Measurements from ENCODE around the gene GABRR1.

The GABRR1 gene

DNA sequence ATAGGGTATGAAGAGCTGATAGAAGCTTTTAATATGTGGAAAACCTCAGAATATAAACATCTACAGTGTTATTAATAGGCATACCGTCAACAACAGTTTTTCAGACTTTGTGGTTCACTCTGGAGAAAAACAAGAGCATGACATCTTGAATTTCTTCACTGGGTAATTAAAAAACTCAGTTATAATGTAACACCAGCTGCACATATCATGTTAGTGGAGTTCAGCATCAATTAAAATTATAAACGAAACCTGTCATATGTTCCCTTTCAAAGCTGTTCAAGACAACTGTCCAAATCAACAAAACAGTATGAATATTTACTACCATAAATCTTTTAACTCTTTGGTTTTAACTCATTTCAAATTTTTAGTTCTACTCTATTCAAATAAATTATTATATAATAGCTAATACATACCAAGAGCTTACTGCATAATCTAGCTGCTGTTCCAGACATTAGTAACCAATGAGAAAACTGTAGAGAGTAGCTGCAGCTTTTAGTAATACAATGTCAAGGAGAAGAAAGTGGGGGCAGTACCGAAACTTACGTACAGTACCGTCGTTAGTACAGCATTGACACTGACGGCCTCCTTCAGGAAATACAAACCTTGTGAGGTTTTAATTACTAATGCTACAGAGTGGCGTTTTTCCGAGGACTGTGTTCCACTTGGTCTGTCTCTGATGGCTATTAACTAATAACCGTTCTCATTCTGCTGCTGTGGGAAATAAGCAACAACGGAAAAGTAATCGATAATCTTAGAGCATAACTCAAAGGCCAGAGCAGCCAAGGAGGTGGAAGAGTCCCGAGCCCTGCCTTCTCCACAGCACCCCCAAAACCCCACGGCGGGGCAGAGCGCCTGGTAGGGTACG lies 71.8 kb downstream of the GABRR1 start:
- Histone ChIP-seq H3K18ac (ENCODE audit: low read length) (peak overlapping the region; percentile 97), H3K79me1 (ENCODE audit: low read depth, low read length) (peaks cover 1% of the 10 kb centered on the region), H3K14ac (ENCODE audit: low read length) (no peak overlapping the region), H3K36me3 (replicated peaks in 1 of 2; ENCODE audit: control insufficient read depth in 2 of 2, insufficient read depth in 2 of 2, low read length in 2 of 2) (no peaks in the 10 kb centered on the region), H2BK5ac (ENCODE audit: low read length) (no peak overlapping the region), H4K91ac (ENCODE audit: low read depth, low read length, poor library complexity) (no peak overlapping the region), H3K4ac (ENCODE audit: low read length) (no peak overlapping the region), H3K27ac (replicated peaks; ENCODE audit: low read length) (no peak overlapping the region), H2BK12ac (ENCODE audit: low read length) (no peak overlapping the region), H3K23ac (ENCODE audit: low read depth, low read length, poor library complexity) (no peak overlapping the region), H3K9ac (ENCODE audit: low read depth, low read length, poor library complexity) (peak overlapping the region; percentile 60), H2BK15ac (ENCODE audit: low read length) (peak overlapping the region; percentile 92), H3K4me1 (ENCODE audit: control insufficient read depth in 2 of 2, insufficient read depth in 1 of 2, low read depth in 1 of 2, low read length in 2 of 2) (peaks cover 0 to 3% of the 10 kb centered on the region in 2 donors), H2BK120ac (ENCODE audit: low read depth, low read length) (peak overlapping the region; percentile 81), H3K4me2 (ENCODE audit: insufficient read depth, low read length, poor library complexity, severe bottlenecking) (peak overlapping the region; percentile 96), H3K9me3 (replicated peaks in 1 of 2; ENCODE audit: control insufficient read depth in 2 of 2, insufficient read depth in 1 of 2, low read depth in 1 of 2, low read length in 2 of 2) (no peaks in the 10 kb centered on the region), H4K8ac (ENCODE audit: low read depth, low read length) (no peak overlapping the region), H2AK5ac (ENCODE audit: low read depth, low read length) (no peak overlapping the region), H2AFZ (ENCODE audit: low read length) (peak overlapping the region; percentile 93), H3K4me3 (ENCODE audit: low read length in 2 of 2) (peak overlapping the region; percentile 62 to 86), H3K27me3 (ENCODE audit: control insufficient read depth in 3 of 3, insufficient read depth in 3 of 3, low read depth in 1 of 3, low read length in 3 of 3) (peaks cover 0 to 14% (median 0%) of the 10 kb centered on the region in 3 experiments)
- WGBS, 2 donors (ENCODE audit: extremely low coverage in 2 of 2, insufficient read length in 2 of 2, insufficient replicate concordance in 1 of 2) = no CpG with 5 or more reads among the region's 17 CpGs
- no peak for DNase-seq (ENCODE audit: low spot score)

- Histone ChIP-seq H2AFZ (ENCODE audit: low read length) (no peak overlapping the region), H3K23ac (ENCODE audit: low read depth, low read length, poor library complexity) (no peak overlapping the region), H2BK12ac (ENCODE audit: low read length) (no peak overlapping the region), H3K27ac (replicated peaks; ENCODE audit: low read length) (no peak overlapping the region), H3K36me3 (replicated peaks in 1 of 2; ENCODE audit: control insufficient read depth in 2 of 2, insufficient read depth in 2 of 2, low read length in 2 of 2) (no peaks in the 10 kb centered on the region), H2BK5ac (ENCODE audit: low read length) (no peak overlapping the region), H3K4me3 (ENCODE audit: low read length in 2 of 2) (no peak overlapping the region), H3K18ac (ENCODE audit: low read length) (no peak overlapping the region), H3K9ac (ENCODE audit: low read depth, low read length, poor library complexity) (no peak overlapping the region), H4K91ac (ENCODE audit: low read depth, low read length, poor library complexity) (no peak overlapping the region), H3K9me3 (replicated peaks in 1 of 2; ENCODE audit: control insufficient read depth in 2 of 2, insufficient read depth in 1 of 2, low read depth in 1 of 2, low read length in 2 of 2) (no peaks in the 10 kb centered on the region), H4K8ac (ENCODE audit: low read depth, low read length) (no peak overlapping the region), H3K4me1 (ENCODE audit: control insufficient read depth in 2 of 2, insufficient read depth in 1 of 2, low read depth in 1 of 2, low read length in 2 of 2) (peaks cover 0 to 3% of the 10 kb centered on the region in 2 donors), H3K79me1 (ENCODE audit: low read depth, low read length) (peaks cover 1% of the 10 kb centered on the region), H3K14ac (ENCODE audit: low read length) (no peak overlapping the region), H2BK120ac (ENCODE audit: low read depth, low read length) (no peak overlapping the region), H2AK5ac (ENCODE audit: low read depth, low read length) (no peak overlapping the region), H3K27me3 (ENCODE audit: control insufficient read depth in 3 of 3, insufficient read depth in 3 of 3, low read depth in 1 of 3, low read length in 3 of 3) (peaks cover 0 to 14% (median 0%) of the 10 kb centered on the region in 3 experiments), H3K4me2 (ENCODE audit: insufficient read depth, low read length, poor library complexity, severe bottlenecking) (no peak overlapping the region), H2BK15ac (ENCODE audit: low read length) (no peak overlapping the region), H3K4ac (ENCODE audit: low read length) (no peak overlapping the region)
- DNase-seq (ENCODE audit: low spot score) = no peak
- no CpG with 5 or more reads among the region's 2 CpGs for WGBS, 2 donors (ENCODE audit: extremely low coverage in 2 of 2, insufficient read length in 2 of 2, insufficient replicate concordance in 1 of 2)
These were observed 72.7 kb downstream of the GABRR1 start for GRCh38 chr6:89144354-89144906.

GRCh38 chr6:89140347-89141156 lies 76.6 kb downstream of the GABRR1 start:
- WGBS, 2 donors (ENCODE audit: extremely low coverage in 2 of 2, insufficient read length in 2 of 2, insufficient replicate concordance in 1 of 2) = no CpG with 5 or more reads among the region's 7 CpGs
- H3K27ac ChIP-seq (replicated peaks; ENCODE audit: low read length) = no peak overlapping the region

More at GRCh38 chr6:89140347-89141156, 76.6 kb downstream of the GABRR1 start:
- H3K18ac ChIP-seq (ENCODE audit: low read length) = no peak overlapping the region
- H3K36me3 ChIP-seq (replicated peaks in 1 of 2; ENCODE audit: control insufficient read depth in 2 of 2, insufficient read depth in 2 of 2, low read length in 2 of 2) = no peaks in the 10 kb centered on the region
- no peak overlapping the region for H2AK5ac ChIP-seq (ENCODE audit: low read depth, low read length)
- H2BK5ac ChIP-seq (ENCODE audit: low read length) = no peak overlapping the region
- no peaks in the 10 kb centered on the region for H3K79me1 ChIP-seq (ENCODE audit: low read depth, low read length)
- no peak overlapping the region for H2AFZ ChIP-seq (ENCODE audit: low read length)
- no peak overlapping the region for H4K91ac ChIP-seq (ENCODE audit: low read depth, low read length, poor library complexity)
- no peak overlapping the region for H3K4me3 ChIP-seq (ENCODE audit: low read length in 2 of 2)
- no peak overlapping the region for H2BK12ac ChIP-seq (ENCODE audit: low read length)
- peaks cover 0 to 2% (median 0%) of the 10 kb centered on the region in 3 experiments for H3K27me3 ChIP-seq (ENCODE audit: control insufficient read depth in 3 of 3, insufficient read depth in 3 of 3, low read depth in 1 of 3, low read length in 3 of 3)
- H3K23ac ChIP-seq (ENCODE audit: low read depth, low read length, poor library complexity) = no peak overlapping the region
- H3K4me2 ChIP-seq (ENCODE audit: insufficient read depth, low read length, poor library complexity, severe bottlenecking) = no peak overlapping the region
- no peak overlapping the region for H3K9ac ChIP-seq (ENCODE audit: low read depth, low read length, poor library complexity)
- H3K4me1 ChIP-seq (ENCODE audit: control insufficient read depth in 2 of 2, insufficient read depth in 1 of 2, low read depth in 1 of 2, low read length in 2 of 2) = peaks cover 0 to under 1% of the 10 kb centered on the region in 2 donors
- no peak overlapping the region for H3K4ac ChIP-seq (ENCODE audit: low read length)
- no peak overlapping the region for H2BK120ac ChIP-seq (ENCODE audit: low read depth, low read length)
- H4K8ac ChIP-seq (ENCODE audit: low read depth, low read length) = no peak overlapping the region
- H3K9me3 ChIP-seq (replicated peaks in 1 of 2; ENCODE audit: control insufficient read depth in 2 of 2, insufficient read depth in 1 of 2, low read depth in 1 of 2, low read length in 2 of 2) = no peaks in the 10 kb centered on the region
- no peak overlapping the region for H3K14ac ChIP-seq (ENCODE audit: low read length)
- no peak overlapping the region for H2BK15ac ChIP-seq (ENCODE audit: low read length)
- DNase-seq (ENCODE audit: low spot score) = no peak

Data from neuronal stem cell (in vitro differentiated cells).